Measurements from ENCODE around the gene RAB4B. TPM values are rescaled to one million over a fixed set of nuclear protein-coding genes. Genes with fewer than 3 reads are reported as not detected.

Gene RAB4B
- total and polyA plus RNA-seq, 2 experiments from 2014 or later: 27.4 to 29.0 TPM

DNA sequence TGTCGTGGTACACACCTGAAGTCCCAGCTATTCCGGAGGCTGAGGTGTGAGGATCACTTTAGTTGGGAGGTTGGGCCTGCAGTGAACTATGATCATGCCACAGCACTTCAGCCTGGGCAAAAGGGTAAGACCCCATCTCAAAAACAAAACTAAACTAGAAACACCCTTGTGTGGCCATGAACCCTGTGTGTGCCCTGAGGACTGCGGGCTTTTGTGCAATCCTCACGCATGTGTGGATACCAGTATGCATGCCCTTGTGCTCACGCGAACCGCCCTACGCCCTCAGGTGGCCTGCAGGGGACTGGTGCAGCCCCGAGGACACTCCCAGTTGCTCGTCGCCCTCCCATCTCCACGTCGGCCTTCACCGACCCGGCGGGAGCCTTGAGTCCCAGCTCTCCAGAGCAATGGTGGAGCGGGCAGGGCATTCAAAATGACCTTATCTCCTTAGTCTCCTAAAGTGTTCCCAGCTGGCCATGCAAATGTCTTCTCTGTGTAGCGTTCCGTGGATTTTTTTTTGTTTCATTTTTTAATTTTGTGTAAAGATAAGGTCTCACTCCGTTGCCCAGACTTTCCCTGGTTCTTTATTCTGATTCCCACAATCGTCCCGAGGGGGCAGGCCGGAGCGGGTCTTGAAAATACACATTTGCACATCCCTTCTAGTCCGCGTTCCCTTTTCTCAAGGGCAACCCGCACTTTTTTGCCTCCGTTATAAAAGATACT is 20.1 kb downstream of the RAB4B start:
- Mint-ChIP-seq H3K4me3 (peak overlapping the region; percentile 91), H3K4me1 (peaks cover 31% of the 10 kb centered on the region), H3K27me3 (ENCODE audit: insufficient read depth, low read depth, poor library complexity) (peaks cover 29% of the 10 kb centered on the region), H3K36me3 (ENCODE audit: low read depth) (peaks cover 32% of the 10 kb centered on the region), H3K27ac (peak overlapping the region; percentile 99), H3K9me3 (no peaks in the 10 kb centered on the region)
- no peaks in the 10 kb centered on the region for H3K27me3 ChIP-seq (ENCODE audit: insufficient read depth)
- peaks cover 25% of the 10 kb centered on the region for H4K20me1 ChIP-seq (replicated peaks; ENCODE audit: insufficient read depth)
- 0 out of 2 replicates have a peak, but pooled peaks cover 4% of the 10 kb centered on the region for H3K36me3 ChIP-seq (ENCODE audit: insufficient read depth)
- H3K4me3 ChIP-seq: peak overlapping the region; percentile 64
- peak overlapping the region; percentile 35; the same call in 1 of the 2 replicates for H2AFZ ChIP-seq
- TF ChIP-seq STAT1 (IDR thresholded peaks at IDR 0.05; ENCODE audit: unreplicated experiment): no peak
- TF ChIP-seq CREB1 (CRISPR knock-in tag; IDR thresholded peaks at IDR 0.05; ENCODE audit: low read depth): peak; percentile 51; the same call in 1 of the 2 replicates
- TF ChIP-seq, protein P1, sequence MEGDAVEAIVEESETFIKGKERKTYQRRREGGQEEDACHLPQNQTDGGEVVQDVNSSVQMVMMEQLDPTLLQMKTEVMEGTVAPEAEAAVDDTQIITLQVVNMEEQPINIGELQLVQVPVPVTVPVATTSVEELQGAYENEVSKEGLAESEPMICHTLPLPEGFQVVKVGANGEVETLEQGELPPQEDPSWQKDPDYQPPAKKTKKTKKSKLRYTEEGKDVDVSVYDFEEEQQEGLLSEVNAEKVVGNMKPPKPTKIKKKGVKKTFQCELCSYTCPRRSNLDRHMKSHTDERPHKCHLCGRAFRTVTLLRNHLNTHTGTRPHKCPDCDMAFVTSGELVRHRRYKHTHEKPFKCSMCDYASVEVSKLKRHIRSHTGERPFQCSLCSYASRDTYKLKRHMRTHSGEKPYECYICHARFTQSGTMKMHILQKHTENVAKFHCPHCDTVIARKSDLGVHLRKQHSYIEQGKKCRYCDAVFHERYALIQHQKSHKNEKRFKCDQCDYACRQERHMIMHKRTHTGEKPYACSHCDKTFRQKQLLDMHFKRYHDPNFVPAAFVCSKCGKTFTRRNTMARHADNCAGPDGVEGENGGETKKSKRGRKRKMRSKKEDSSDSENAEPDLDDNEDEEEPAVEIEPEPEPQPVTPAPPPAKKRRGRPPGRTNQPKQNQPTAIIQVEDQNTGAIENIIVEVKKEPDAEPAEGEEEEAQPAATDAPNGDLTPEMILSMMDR (conservative IDR thresholded peaks at IDR 0.05; ENCODE audit: low read depth in 2 of 2): peak; percentile 39 to 64
- peak; percentile 60; the same call in 1 of the 2 replicates for TF ChIP-seq POLR2AphosphoS5 (IDR thresholded peaks at IDR 0.05; ENCODE audit: low read depth)
- peak; percentile 86 for ATAC-seq
- peaks cover 28% of the 10 kb centered on the region for H3K4me1 ChIP-seq (ENCODE audit: insufficient read depth)
- peak overlapping the region; percentile 77 for H3K4me2 ChIP-seq
- peak; percentile 92 for DNase-seq (ENCODE audit: low spot score)
- H3K9me2 ChIP-seq (ENCODE audit: insufficient read depth): no peaks in the 10 kb centered on the region
- H3K27ac ChIP-seq (ENCODE audit: low read depth): peak overlapping the region; percentile 94
- peaks cover 37% of the 10 kb centered on the region for H3K79me2 ChIP-seq (replicated peaks; ENCODE audit: insufficient read depth)
- H3F3A ChIP-seq (replicated peaks; ENCODE audit: low read depth): peaks cover 15% of the 10 kb centered on the region

GRCh38 chr19:40798683-40799557 is 20.9 kb downstream of the RAB4B start, which contains the start of gene EGLN2:
Gene EGLN2 (plus strand): TSS chr19:40799191. CDS start chr19:40800573, 1,382 bp downstream.
- H3K36me3 Mint-ChIP-seq (ENCODE audit: low read depth): peaks cover 38% of the 10 kb centered on the region
- H3K27me3 Mint-ChIP-seq (ENCODE audit: insufficient read depth, low read depth, poor library complexity): peaks cover 34% of the 10 kb centered on the region
- H3K4me3 Mint-ChIP-seq: peak within 1 kb of the TSS; percentile 95
- DNase-seq (ENCODE audit: low spot score): peak; percentile 100
- peak within 1 kb of the TSS; percentile 95 for H3K4me2 ChIP-seq
- peak within 1 kb of the TSS; percentile 94 for H3K27ac ChIP-seq (ENCODE audit: low read depth)
- peaks cover 33% of the 10 kb centered on the region for H4K20me1 ChIP-seq (replicated peaks; ENCODE audit: insufficient read depth)
- H3K27me3 ChIP-seq (ENCODE audit: insufficient read depth): no peaks in the 10 kb centered on the region
- peaks cover 39% of the 10 kb centered on the region for H3K4me1 Mint-ChIP-seq
- H3K4me3 ChIP-seq: peak within 1 kb of the TSS; percentile 89
- H3K9me3 Mint-ChIP-seq: no peaks in the 10 kb centered on the region
- TF ChIP-seq POLR2AphosphoS5 (IDR thresholded peaks at IDR 0.05; ENCODE audit: low read depth) (0 out of 2 replicates have a peak, but pooled peaks have one; percentile 25), ETS1 (IDR thresholded peaks at IDR 0.05) (no peak), CREB1 (CRISPR knock-in tag; IDR thresholded peaks at IDR 0.05; ENCODE audit: low read depth) (peak; percentile 52; the same call in 1 of the 2 replicates)
- peak within 1 kb of the TSS; percentile 99 for H3K27ac Mint-ChIP-seq
- no peaks in the 10 kb centered on the region for H3K9me2 ChIP-seq (ENCODE audit: insufficient read depth)
- H3K4me1 ChIP-seq (ENCODE audit: insufficient read depth): peaks cover 36% of the 10 kb centered on the region
- peaks cover 19% of the 10 kb centered on the region for H3F3A ChIP-seq (replicated peaks; ENCODE audit: low read depth)
- peaks cover 4% of the 10 kb centered on the region; the same call in 1 of the 2 replicates for H3K36me3 ChIP-seq (ENCODE audit: insufficient read depth)
- peaks cover 45% of the 10 kb centered on the region for H3K79me2 ChIP-seq (replicated peaks; ENCODE audit: insufficient read depth)
- ATAC-seq: peak; percentile 80
- H2AFZ ChIP-seq: 0 out of 2 replicates have a peak within 1 kb of the TSS, but pooled peaks have one; percentile 2
